GM18861 (cell line): ENCODE results near the gene STATH.
"Not testable (repeated sequence)": the region's sequence is repeated elsewhere in the genome, so short reads cannot be mapped to it uniquely, and the experiment has no call there.

ENCODE experiments used
- ATAC-seq: cut with Tn5 transposase; IDR thresholded peaks from one replicate; pipeline ENCODE4 v1.9.1; 2021; ENCODE audit not compliant: unreplicated experiment

Gene STATH

DNA sequence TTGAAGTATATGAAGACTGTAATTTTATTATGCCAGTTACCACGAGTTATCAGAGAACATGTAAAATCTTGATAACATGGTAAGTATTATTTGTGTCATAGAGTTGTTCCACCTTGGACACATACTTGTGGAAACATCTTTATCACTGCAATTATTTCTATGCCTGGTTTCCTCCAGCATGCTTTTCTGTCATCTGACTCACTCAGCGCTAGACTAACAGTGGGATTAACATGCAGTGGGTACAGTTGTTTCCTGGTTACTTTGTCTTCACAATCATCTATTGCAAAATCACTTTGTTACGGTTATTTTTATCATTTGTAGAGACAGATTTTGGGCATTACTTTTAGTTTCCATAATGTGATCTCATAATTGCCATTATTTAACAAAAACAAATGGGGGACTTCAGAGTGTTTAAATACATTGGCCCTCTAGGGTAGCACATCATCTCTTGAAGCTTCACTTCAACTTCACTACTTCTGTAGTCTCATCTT is at the start of gene STATH:
Gene STATH, plus strand, starts transcription at position 441 of the 491 bp plus-strand sequence. CDS start 2,472 bp downstream, outside the sequence.
- no peak for ATAC-seq

DNA sequence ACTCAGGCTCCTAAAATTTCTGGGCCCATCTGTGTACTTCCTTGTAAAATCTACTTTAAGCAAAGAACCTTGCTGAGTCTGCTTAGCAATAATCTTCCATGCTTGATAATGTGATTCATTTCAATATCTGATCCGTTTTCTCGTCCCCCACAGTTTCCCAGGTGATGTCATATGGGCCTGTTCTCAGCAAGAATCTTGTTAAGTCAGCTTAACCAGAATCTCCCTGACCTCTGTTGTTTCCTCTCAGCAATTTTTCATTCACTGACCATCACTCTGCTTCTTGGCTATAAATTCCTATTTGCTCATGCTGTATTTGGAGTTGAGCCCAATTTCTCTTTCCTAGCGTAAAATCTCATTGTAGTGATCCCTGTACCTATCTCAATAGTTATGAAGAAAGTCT is 44.2 kb upstream of the STATH start:
- ATAC-seq: no peak

DNA sequence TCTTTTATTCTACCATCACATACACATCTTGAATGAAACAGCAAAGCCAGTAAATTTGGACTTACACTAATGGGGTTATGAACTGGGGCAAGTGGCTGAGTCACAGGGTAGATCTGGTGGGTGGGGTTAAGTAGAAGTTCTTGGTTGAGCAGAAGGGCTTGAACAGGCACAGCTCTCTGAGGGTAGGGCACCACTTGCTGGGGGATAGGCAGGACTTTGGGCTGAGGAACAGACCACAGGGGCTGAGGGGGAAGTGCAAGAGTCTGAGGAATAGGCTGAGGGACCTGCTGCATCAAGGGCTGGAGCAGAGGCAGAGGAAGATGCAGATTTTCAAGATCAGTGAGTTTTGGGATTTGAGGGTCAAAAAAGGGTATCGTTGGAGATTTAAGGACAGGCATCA is 38.6 kb upstream of the STATH start:
- no peak for ATAC-seq

- no peak for ATAC-seq
These were observed 30.1 kb upstream of the STATH start, which contains the start of gene CSN2 for GRCh38 chr4:69965628-69966027. TSS of gene CSN2 (minus strand) at chr4:69965728. CDS start at chr4:69960995, 4,733 bp downstream.

DNA sequence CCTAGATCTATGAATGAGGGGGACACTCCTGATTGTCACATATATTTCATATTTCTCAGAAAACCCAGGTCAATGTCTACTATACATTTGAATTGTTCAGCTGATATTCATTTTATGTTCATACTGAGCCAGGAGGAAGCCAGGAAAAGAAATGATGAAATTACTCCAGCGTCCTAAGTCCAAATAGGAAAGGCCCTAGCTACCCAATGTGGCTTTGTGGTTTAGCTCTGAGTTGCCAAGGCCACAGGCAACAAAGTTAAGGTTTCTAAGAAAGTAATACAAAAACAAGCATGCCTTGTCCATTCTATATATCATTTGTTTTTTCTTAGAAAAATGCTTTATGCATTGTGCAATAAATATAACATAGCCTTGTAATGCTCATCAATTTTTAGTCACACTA is 25.7 kb upstream of the STATH start:
- no peak for ATAC-seq

- no peak for ATAC-seq
These were observed 21.1 kb upstream of the STATH start for GRCh38 chr4:69974631-69975030.

DNA sequence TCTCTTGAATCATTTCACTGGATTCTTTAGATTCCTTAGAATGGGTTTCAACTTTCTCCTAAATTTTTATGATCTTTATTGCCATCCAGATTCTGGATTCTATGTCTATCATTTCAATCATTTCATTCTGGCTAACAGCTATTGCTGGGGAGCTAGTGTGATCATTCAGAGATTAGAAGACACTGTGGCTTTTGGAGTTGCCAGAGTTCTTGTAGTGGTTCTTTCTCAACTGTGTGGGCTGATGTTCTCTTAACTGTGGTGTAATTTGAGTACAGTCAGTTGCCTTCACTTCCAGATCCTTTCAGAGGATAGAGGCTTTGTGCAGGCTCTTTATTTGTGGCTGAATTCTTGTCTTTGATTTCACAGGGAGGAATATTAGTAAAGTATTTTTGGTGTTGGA is 18.2 kb upstream of the STATH start:
- ATAC-seq: no peak

DNA sequence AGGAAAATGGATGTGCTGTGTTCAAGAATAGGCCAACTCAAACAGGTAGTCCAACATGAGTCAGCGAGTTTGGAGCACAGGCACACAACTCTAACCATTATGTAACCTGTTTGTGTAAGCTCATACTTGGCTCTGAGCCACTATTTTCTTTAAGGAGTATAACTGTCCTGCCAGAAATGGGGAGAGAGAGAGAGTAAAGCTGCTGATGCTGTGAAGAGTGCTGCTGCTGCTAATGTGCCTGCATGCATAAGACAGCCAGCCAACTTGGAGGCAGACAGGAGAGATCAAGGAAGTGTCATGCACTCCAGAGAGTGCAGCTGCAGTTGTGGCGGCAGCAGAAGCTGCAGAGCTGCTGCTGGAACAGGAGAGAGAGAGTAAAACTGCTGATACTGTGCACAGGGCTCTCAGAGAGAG is 11.7 kb upstream of the STATH start:
- ATAC-seq: peak; percentile 54

DNA sequence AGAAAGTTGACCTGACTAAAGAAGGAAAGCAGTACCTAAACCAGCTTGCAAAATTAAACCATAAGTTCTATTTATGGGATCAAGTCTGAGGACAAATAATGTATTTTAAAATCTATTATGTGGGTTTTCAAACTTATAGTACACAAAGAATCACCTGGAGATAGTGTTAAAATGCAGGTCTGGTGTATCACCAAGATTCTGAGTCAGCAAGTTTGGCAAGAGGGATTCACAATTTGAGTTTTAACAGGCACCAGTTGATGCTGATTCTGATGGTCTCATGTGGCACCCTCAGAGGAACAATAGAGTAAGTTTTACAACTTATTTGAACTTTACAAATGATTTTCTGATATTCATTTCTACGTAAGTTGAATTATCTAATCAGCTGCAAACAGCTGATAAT is 9.1 kb upstream of the STATH start:
- no peak for ATAC-seq

- ATAC-seq: no peak
These were observed 4.8 kb upstream of the STATH start for GRCh38 chr4:69991016-69991415.

- ATAC-seq: no peak
These were observed 984 bp upstream of the STATH start for GRCh38 chr4:69994782-69995181.

- ATAC-seq: peak; percentile 45
These were observed 3.7 kb downstream of the STATH start for GRCh38 chr4:69999420-69999819.

GRCh38 chr4:70000711-70001110 is 4.9 kb downstream of the STATH start:
- ATAC-seq: no peak

- ATAC-seq: no peak
These were observed 6.7 kb downstream of the STATH start for GRCh38 chr4:70002507-70002906.

DNA sequence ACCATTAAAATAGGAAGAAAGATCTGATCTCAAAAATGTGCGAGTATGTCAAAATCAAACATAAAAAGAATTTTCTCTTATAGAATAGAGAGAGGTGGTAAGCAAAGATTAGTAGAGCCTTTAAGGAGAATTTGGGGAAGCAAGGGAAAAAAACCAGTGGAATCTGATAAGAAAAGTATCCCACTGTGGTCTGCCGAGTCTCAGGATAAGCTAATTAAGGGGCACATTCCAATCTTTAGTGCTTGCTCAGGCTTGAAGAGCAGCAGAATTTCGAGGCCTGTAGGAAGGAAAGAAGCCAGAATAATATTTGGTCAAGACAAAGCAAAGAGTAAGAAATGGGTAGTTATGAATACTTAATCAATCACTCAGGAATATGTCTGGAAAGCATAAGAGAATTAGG is 13.0 kb downstream of the STATH start:
- no peak for ATAC-seq

DNA sequence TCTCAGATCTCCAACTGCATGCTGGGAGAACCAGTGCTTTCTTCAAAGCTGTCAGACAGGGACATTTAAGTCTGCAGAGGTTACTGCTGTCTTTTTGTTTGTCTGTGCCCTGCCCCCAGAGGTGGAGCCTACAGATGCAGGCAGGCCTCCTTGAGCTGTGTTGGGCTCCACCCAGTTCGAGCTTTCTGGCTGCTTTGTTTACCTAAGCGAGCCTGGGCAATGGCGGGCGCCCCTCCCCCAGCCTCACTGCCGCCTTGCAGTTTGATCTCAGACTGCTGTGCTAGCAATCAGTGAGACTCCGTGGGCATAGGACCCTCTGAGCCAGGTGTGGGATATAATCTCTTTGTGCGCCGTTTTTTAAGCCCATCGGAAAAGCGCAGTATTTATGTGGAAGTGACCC is 23.2 kb downstream of the STATH start:
- ATAC-seq: not testable (repeated sequence)

- no peak for ATAC-seq
These were observed 27.5 kb downstream of the STATH start for GRCh38 chr4:70023218-70023617.

GRCh38 chr4:70027011-70027410 is 31.2 kb downstream of the STATH start:
- ATAC-seq: no peak

- ATAC-seq: not testable (repeated sequence)
These were observed 32.4 kb downstream of the STATH start, which contains the start of gene HTN3 for GRCh38 chr4:70028159-70028558. TSS of gene HTN3 (plus strand) at chr4:70028459. CDS start at chr4:70030741, 2,282 bp downstream.

- not testable (repeated sequence) for ATAC-seq
These were observed 41.8 kb downstream of the STATH start for GRCh38 chr4:70037559-70037958.

DNA sequence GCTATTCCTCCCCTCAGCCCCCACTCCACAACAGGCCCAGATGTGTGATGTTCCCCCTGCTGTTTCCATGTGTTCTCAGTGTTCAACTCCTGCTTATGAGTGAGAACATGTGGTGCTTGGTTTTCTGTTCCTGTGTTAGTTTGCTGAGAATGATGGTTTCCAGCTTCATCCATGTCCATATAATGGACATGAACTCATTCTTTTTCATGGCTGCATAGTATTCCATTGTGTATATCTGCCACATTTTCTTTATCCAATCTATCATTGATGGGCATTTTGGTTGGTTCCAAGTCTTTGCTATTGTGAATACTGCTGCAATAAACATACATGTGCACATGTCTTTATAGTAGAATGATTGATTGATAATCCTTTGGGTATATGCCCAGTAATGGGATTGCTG is 44.2 kb downstream of the STATH start:
- ATAC-seq: not testable (repeated sequence)

DNA sequence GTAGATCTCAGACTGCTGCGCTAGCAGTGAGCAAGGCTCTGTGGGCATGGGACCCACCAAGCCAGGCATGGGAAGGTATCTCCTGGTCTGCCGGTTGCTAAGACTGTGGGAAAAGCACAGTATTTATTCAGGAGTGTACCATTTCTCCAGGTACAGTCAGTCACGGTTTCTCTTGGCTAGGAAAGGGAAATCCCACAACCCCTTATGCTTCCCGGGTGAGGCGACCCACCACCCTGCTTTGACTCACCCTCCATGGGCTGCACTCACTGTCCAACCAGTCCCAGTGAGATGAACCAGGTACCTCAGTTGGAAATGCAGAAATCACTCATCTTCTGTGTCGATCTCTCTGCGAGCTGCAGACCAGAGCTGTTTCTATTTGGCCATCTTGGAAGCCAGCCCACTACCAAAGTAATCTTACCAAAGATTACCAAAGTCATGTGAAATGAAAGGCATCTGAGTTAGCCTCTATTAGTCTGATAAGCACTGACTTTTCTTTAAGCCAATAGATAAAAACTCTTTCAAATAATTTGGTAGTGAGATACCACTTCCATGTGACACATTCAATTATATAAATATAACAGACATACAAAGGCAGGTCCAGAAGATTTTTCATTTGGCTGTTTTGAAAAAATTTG is 46.0 kb downstream of the STATH start:
- no peak for ATAC-seq

DNA sequence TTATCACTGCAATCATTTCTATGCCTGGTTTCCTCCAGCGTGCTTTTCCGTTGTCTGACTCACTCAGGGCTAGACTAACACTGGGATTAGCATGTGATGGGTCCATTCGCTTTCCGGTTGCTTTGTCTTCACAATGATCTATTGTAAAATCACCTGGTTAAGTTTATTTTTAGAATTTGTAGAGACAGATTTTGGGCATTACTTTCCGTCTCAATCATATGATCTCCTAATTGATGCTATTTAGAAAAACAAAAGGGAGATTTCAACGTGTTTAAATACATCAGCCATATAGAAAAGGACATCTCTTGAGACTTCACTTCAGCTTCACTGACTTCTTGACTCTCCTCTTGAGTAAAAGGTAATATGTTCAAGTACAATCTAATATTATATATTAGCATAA is 54.4 kb downstream of the STATH start, which contains the start of gene HTN1:
Gene HTN1, plus strand, starts transcription at position 301 of the 400 bp plus-strand sequence. CDS start 2,639 bp downstream, outside the sequence.
- ATAC-seq: not testable (repeated sequence)
